Right lobe of liver (tissue), 6 donors: ENCODE results near the gene PDGFA. TPM values are rescaled to one million over a fixed set of nuclear protein-coding genes. Genes with fewer than 3 reads are reported as not detected.

Source experiments
- ATAC-seq, 4 donors: fragments of 200-7000 bp; cut with Tn5 transposase; one replicate each; pipeline ENCODE4 v1.9.1; 2020; ENCODE audit warnings: mild to moderate bottlenecking in 4 of 4, moderate library complexity in 4 of 4
- DNase-seq, 3 donors: peaks; one replicate each; pipeline ENCODE4 v3.0.0-alpha.2; 2020
- H3K27ac ChIP-seq, 3 donors: fragments of 200-600 bp; one replicate each; pipeline ENCODE4 v1.8.0; 2022
- H3K27me3 ChIP-seq, 2 donors: fragments of 200-600 bp; one replicate each; pipeline ENCODE4 v1.8.0; 2022
- H3K36me3 ChIP-seq, 4 donors: fragments of 200-600 bp; sonication (generic) in 1 of 4; one replicate each; pipeline versions ENCODE4 v1.5.1 to v1.8.0; 2017 to 2022; ENCODE audit warnings: control low read depth in 1 of 4
- H3K4me1 ChIP-seq, 4 donors: fragments of 200-600 bp; sonication (generic) in 1 of 4; one replicate each; pipeline versions ENCODE4 v1.5.1 to v1.8.0; 2017 to 2022; ENCODE audit warnings: control low read depth in 1 of 4
- H3K4me3 ChIP-seq, 3 donors: fragments of 200-600 bp; one replicate each; pipeline ENCODE4 v1.8.0; 2022
- H3K9me3 ChIP-seq, 4 donors: fragments of 200-600 bp; sonication (generic) in 1 of 4; one replicate each; pipeline versions ENCODE4 v1.5.1 to v1.8.0; 2017 to 2022; ENCODE audit warnings: control low read depth in 1 of 4
- CTCF ChIP-seq, 4 donors: fragments of 200-600 bp in 3 of 4; fragments of 450-650 bp in 1 of 4; IDR thresholded peaks; one replicate each; pipeline versions ENCODE4 v1.5.1 to v1.8.0; 2016 to 2022; ENCODE audit warnings: antibody characterized with exemption in 4 of 4, mild to moderate bottlenecking in 2 of 4
- POLR2A ChIP-seq: fragments of 450-650 bp; IDR thresholded peaks from one replicate; pipeline ENCODE4 v1.6.1; 2017; ENCODE audit warnings: antibody characterized with exemption, mild to moderate bottlenecking
- WGBS: methylation state at CpG from one replicate; pipeline ENCODE4 v1.1.6; 2018; ENCODE audit warnings: low coverage, low lambda C conversion rate; ENCODE audit not compliant: insufficient coverage; ENCODE audit errors: missing lambda C conversion rate; 5-methylcytosine and 5-hydroxymethylcytosine counted together
- intact Hi-C, 2 donors: fragments of 100-400 bp; cut with DNase I; formaldehyde crosslinking; loops; one replicate each; pipeline versions ENCODE4 v1.11.2 to v1.14.1; 2022
- total RNA-seq, 6 experiments: library from RNA; depleted of rRNA in 2 of 6; stranded (reverse); fragments of >200 nt in 2 of 6; fragmentation: NEBNext Ultra II Directional in 3 of 6; extraction: Animal tissue kit (Norgen Biotek cat#: 25700) in 3 of 6; gene quantifications; one replicate each; pipeline versions ENCODE4 v1.1.0 to v1.2.4, GENCODE V29; 2016 to 2023
- donor health status: DM: no; HTN: yes; CAD: no.
- donor health status: DM: no; HTN: no; CAD: no.
- donor health status: DM: no; HTN: no; CAD: no.
- donor health status: DM: no; HTN: yes; CAD: no.
- donor health status: DM: no; HTN: yes; CAD: no.

Gene PDGFA
- total RNA-seq, 6 experiments from 2014 or later = 2.3 to 20.9 (median 8.4) TPM

- H3K4me3 ChIP-seq = no peak overlapping the region
- no peak for TF ChIP-seq CTCF (IDR thresholded peaks at IDR 0.05)
Observed at GRCh38 chr7:486216-486743, 33.4 kb downstream of the PDGFA start.

GRCh38 chr7:485188-486081, 34.2 kb downstream of the PDGFA start:
- Histone ChIP-seq H3K27ac (no peak overlapping the region), H3K4me3 (no peak overlapping the region), H3K4me1 (no peaks in the 10 kb centered on the region), H3K36me3 (no peaks in the 10 kb centered on the region), H3K27me3 (no peaks in the 10 kb centered on the region), H3K9me3 (no peaks in the 10 kb centered on the region)
- ATAC-seq = peak in 1 of 4 donors; percentile 23
- WGBS = 76% methylated on average over 12 of the region's 25 CpGs
- intact Hi-C loops = no loop called here
- TF ChIP-seq CTCF (IDR thresholded peaks at IDR 0.05) = no peak
- TF ChIP-seq POLR2A = no peak
- DNase-seq = peak in 2 of 3 donors; percentile 20 to 56

More at GRCh38 chr7:486216-486743, 33.4 kb downstream of the PDGFA start:
- Histone ChIP-seq H3K36me3 (no peaks in the 10 kb centered on the region), H3K4me1 (no peaks in the 10 kb centered on the region), H3K9me3 (no peaks in the 10 kb centered on the region), H3K27ac (no peak overlapping the region), H3K27me3 (no peaks in the 10 kb centered on the region)
- intact Hi-C loops = no loop called here
- WGBS = 72% methylated on average over 5 of the region's 16 CpGs
- ATAC-seq (no peak), DNase-seq (peak in 1 of 3 donors; percentile 29)

GRCh38 chr7:484356-485101, 35.1 kb downstream of the PDGFA start:
- H3K4me1 ChIP-seq = no peaks in the 10 kb centered on the region
- H3K9me3 ChIP-seq = no peaks in the 10 kb centered on the region
- no peaks in the 10 kb centered on the region for H3K27me3 ChIP-seq
- intact Hi-C loops = no loop called here
- DNase-seq = peak in 2 of 3 donors; percentile 7 to 43
- H3K27ac ChIP-seq = no peak overlapping the region
- TF ChIP-seq CTCF (IDR thresholded peaks at IDR 0.05) (no peak), POLR2A (no peak)
- WGBS = 60% methylated on average over 8 of the region's 21 CpGs
- H3K4me3 ChIP-seq = no peak overlapping the region
- ATAC-seq = peak in 1 of 4 donors; percentile 24
- no peaks in the 10 kb centered on the region for H3K36me3 ChIP-seq

GRCh38 chr7:483656-484355, 35.8 kb downstream of the PDGFA start:
- DNase-seq = peak in 1 of 3 donors; percentile 27
- TF ChIP-seq POLR2A (no peak), CTCF (IDR thresholded peaks at IDR 0.05) (no peak)
- 62% methylated on average over 5 of the region's 10 CpGs for WGBS
- no peaks in the 10 kb centered on the region for H3K4me1 ChIP-seq
- no peak overlapping the region for H3K27ac ChIP-seq
- no peak overlapping the region for H3K4me3 ChIP-seq
- intact Hi-C loops = no loop called here
- no peaks in the 10 kb centered on the region for H3K9me3 ChIP-seq
- H3K27me3 ChIP-seq = no peaks in the 10 kb centered on the region
- ATAC-seq = no peak
- no peaks in the 10 kb centered on the region for H3K36me3 ChIP-seq
